ENCODE results near the gene ARID1B.

DNA sequence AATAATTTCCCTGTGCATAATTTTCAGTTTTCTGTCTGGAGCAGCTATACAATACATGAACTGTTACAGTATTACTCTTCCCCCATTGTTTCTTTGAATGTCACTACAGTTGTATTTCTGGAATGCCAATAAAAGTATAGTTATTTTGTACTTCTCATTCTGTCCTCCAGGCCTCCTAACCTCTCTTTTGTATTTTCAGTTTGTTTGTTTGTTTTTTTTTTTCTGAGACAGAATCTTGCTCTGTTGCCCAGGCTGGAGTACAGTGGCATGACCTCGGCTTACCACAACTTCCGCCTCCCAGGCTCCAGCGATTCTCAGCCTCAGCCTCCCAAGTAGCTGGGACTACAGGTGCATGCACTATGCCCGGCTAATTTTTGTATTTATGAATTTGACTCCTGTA, 16.8 kb upstream of the ARID1B start:
- TF ChIP-seq, protein P1, sequence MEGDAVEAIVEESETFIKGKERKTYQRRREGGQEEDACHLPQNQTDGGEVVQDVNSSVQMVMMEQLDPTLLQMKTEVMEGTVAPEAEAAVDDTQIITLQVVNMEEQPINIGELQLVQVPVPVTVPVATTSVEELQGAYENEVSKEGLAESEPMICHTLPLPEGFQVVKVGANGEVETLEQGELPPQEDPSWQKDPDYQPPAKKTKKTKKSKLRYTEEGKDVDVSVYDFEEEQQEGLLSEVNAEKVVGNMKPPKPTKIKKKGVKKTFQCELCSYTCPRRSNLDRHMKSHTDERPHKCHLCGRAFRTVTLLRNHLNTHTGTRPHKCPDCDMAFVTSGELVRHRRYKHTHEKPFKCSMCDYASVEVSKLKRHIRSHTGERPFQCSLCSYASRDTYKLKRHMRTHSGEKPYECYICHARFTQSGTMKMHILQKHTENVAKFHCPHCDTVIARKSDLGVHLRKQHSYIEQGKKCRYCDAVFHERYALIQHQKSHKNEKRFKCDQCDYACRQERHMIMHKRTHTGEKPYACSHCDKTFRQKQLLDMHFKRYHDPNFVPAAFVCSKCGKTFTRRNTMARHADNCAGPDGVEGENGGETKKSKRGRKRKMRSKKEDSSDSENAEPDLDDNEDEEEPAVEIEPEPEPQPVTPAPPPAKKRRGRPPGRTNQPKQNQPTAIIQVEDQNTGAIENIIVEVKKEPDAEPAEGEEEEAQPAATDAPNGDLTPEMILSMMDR (IDR thresholded peaks at IDR 0.05): no peak
- no peak for TF ChIP-seq POLR2A (IDR thresholded peaks at IDR 0.05)
- no peak for TF ChIP-seq POLR2AphosphoS5 (IDR thresholded peaks at IDR 0.05)
- no peak for TF ChIP-seq EP300 (IDR thresholded peaks at IDR 0.05; ENCODE audit: low read depth)

Measured in transverse colon (tissue), 4 donors.